Endothelial cell (in vitro differentiated cells): ENCODE data around the gene CYGB. TPM values are rescaled to one million over a fixed set of nuclear protein-coding genes. Genes with fewer than 3 reads are reported as not detected.
"Not testable (repeated sequence)": the region's sequence is repeated elsewhere in the genome, so short reads cannot be mapped to it uniquely, and the experiment has no call there.

ENCODE experiments used
- DNase-seq: peaks from one replicate; pipeline ENCODE4 v3.0.0; 2021; ENCODE audit warnings: low spot score
- H3K27ac Mint-ChIP-seq: one replicate; pipeline ENCODE4 v1.8.0; 2021; ENCODE audit warnings: mixed read lengths, inconsistent platforms; ENCODE audit not compliant: unreplicated experiment
- H3K27me3 Mint-ChIP-seq: one replicate; pipeline ENCODE4 v1.8.0; 2021; ENCODE audit warnings: mild to moderate bottlenecking, moderate library complexity, mixed read lengths, inconsistent platforms; ENCODE audit not compliant: unreplicated experiment
- H3K36me3 Mint-ChIP-seq: one replicate; pipeline ENCODE4 v1.8.0; 2021; ENCODE audit warnings: mild to moderate bottlenecking, low read depth, mixed read lengths, inconsistent platforms; ENCODE audit not compliant: unreplicated experiment
- H3K4me1 Mint-ChIP-seq: one replicate; pipeline ENCODE4 v1.8.0; 2021; ENCODE audit warnings: mild to moderate bottlenecking, mixed read lengths, inconsistent platforms; ENCODE audit not compliant: unreplicated experiment
- H3K4me3 Mint-ChIP-seq: one replicate; pipeline ENCODE4 v1.8.0; 2021; ENCODE audit warnings: mild to moderate bottlenecking, mixed read lengths, inconsistent platforms; ENCODE audit not compliant: unreplicated experiment
- H3K9me3 Mint-ChIP-seq: one replicate; pipeline ENCODE4 v1.8.0; 2021; ENCODE audit warnings: mixed read lengths, inconsistent platforms; ENCODE audit not compliant: unreplicated experiment
- total RNA-seq: library from RNA; stranded (reverse); fragmentation: NEBNext Ultra II Directional; extraction: Animal tissue kit (Norgen Biotek cat#: 25700); gene quantifications from one replicate; pipeline ENCODE4 v1.2.1, GENCODE V29; 2021; ENCODE audit not compliant: unreplicated experiment
- TF ChIP-seq, protein P1 (sequence below): fragments of 200-600 bp; sonication (generic); IDR thresholded peaks from one replicate; pipeline ENCODE4 v1.5.0; 2021; ENCODE audit warnings: antibody characterized with exemption; ENCODE audit not compliant: unreplicated experiment

CYGB gene
- total RNA-seq, 1 donor from 2014 or later: 0.51 TPM

- H3K27me3 Mint-ChIP-seq: peaks cover 2% of the 10 kb centered on the region
- peaks cover 4% of the 10 kb centered on the region for H3K36me3 Mint-ChIP-seq
- H3K9me3 Mint-ChIP-seq: no peaks in the 10 kb centered on the region
- peaks cover 12% of the 10 kb centered on the region for H3K4me1 Mint-ChIP-seq
- H3K4me3 Mint-ChIP-seq: no peak overlapping the region
- TF ChIP-seq, protein P1, sequence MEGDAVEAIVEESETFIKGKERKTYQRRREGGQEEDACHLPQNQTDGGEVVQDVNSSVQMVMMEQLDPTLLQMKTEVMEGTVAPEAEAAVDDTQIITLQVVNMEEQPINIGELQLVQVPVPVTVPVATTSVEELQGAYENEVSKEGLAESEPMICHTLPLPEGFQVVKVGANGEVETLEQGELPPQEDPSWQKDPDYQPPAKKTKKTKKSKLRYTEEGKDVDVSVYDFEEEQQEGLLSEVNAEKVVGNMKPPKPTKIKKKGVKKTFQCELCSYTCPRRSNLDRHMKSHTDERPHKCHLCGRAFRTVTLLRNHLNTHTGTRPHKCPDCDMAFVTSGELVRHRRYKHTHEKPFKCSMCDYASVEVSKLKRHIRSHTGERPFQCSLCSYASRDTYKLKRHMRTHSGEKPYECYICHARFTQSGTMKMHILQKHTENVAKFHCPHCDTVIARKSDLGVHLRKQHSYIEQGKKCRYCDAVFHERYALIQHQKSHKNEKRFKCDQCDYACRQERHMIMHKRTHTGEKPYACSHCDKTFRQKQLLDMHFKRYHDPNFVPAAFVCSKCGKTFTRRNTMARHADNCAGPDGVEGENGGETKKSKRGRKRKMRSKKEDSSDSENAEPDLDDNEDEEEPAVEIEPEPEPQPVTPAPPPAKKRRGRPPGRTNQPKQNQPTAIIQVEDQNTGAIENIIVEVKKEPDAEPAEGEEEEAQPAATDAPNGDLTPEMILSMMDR: no peak
- no peak for DNase-seq
- no peak overlapping the region for H3K27ac Mint-ChIP-seq
These were observed 26.7 kb downstream of the CYGB start for GRCh38 chr17:76510831-76511244.

GRCh38 chr17:76508472-76509063, 28.9 kb downstream of the CYGB start:
- not testable (repeated sequence) for H3K4me1 Mint-ChIP-seq, H3K9me3 Mint-ChIP-seq, H3K4me3 Mint-ChIP-seq, DNase-seq, H3K36me3 Mint-ChIP-seq, H3K27me3 Mint-ChIP-seq, H3K27ac Mint-ChIP-seq

DNA sequence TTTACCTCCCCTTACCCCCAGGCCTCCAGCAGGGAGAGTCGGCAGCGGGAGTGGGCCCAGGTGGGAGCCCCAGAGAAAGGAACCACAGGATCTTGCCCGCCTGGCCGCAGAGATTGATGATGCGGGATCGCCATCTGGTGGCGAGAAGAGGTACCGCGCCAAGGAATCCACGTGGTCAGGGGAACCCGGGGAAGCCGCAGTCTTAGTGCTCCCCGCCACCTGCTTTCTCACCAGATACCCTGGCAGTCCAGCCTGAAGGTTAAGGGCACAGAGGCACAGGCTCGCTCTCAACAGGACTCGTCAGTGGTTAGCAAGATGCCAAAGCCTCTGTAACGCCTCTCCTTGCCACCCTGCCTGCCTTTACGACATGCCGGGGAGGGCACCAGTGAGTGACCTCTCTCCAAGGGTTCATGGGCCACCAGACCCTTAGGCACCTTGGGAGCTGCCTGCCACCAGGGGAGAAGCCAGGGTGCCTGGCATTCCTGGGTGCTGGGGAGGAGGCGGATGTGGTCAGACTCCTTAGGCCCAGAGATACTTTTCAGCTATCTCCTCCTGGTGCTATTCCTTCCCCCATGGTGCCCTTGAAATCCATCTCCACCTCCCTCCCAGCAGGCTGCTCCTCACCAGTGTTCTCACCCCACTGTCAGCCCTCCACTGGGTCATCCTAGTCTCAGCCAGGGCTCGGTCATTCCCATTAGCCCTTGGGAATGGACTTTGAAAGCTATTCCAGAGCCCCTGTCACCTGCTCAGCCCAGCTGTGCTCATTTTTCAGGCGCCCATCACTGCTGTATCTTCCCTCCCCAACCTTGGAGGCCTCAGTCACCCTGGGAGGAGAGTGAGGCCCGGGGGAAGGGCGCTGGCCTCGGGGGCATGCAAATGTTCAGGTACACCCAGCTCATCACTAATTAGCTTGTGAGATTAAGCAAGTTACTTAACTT, 30.8 kb downstream of the CYGB start:
- no peak overlapping the region for H3K4me3 Mint-ChIP-seq
- no peaks in the 10 kb centered on the region for H3K36me3 Mint-ChIP-seq

DNA sequence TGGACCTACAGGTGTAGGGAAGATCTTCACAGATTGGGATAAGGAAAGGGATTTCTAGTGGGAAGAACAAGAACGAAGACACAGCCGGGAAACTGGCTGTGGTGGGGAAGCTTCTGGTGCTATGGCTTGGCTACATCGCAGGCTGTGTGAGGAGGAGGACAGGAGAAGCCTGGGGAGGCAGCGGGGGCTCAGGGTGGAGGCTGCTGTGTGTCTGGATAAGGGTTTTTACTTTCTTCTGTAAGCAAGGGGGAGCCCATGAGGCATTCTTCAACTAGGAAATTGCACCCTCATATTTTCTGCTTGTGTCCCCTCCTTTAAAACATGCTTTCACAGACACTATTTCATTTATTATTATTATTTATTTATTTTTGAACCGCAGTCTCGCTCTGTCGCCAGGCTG, 33.4 kb downstream of the CYGB start:
- Mint-ChIP-seq H3K4me3 (no peak overlapping the region), H3K27ac (no peak overlapping the region), H3K27me3 (peaks cover 2% of the 10 kb centered on the region), H3K4me1 (peaks cover 15% of the 10 kb centered on the region), H3K9me3 (no peaks in the 10 kb centered on the region), H3K36me3 (no peaks in the 10 kb centered on the region)
- TF ChIP-seq, protein P1: no peak
- DNase-seq: no peak

More for the DNA sequence above, 30.8 kb downstream of the CYGB start:
- TF ChIP-seq, protein P1: peak; percentile 96
- H3K9me3 Mint-ChIP-seq: no peaks in the 10 kb centered on the region
- peaks cover 1% of the 10 kb centered on the region for H3K4me1 Mint-ChIP-seq
- DNase-seq: peak; percentile 92
- peaks cover under 1% of the 10 kb centered on the region for H3K27me3 Mint-ChIP-seq
- H3K27ac Mint-ChIP-seq: no peak overlapping the region

GRCh38 chr17:76502341-76503211, 34.9 kb downstream of the CYGB start:
- Mint-ChIP-seq H3K36me3 (no peaks in the 10 kb centered on the region), H3K27me3 (peaks cover 7% of the 10 kb centered on the region), H3K4me1 (peaks cover 31% of the 10 kb centered on the region), H3K9me3 (no peaks in the 10 kb centered on the region), H3K4me3 (peak overlapping the region; percentile 47), H3K27ac (no peak overlapping the region)
- TF ChIP-seq, protein P1: no peak
- DNase-seq: no peak
